IPS DF 6.9 (cell line): ENCODE measurements around the gene OR1D5.
"Not testable (repeated sequence)": the region's sequence is repeated elsewhere in the genome, so short reads cannot be mapped to it uniquely, and the experiment has no call there.

ENCODE experiments used
- DNase-seq: peaks from one replicate; pipeline ENCODE4 v3.0.0-alpha.2; 2013; ENCODE audit warnings: low read depth, low spot score
- H3K27ac ChIP-seq: one replicate; pipeline ENCODE4 v1.5.1; 2013; ENCODE audit warnings: low read length, control low read depth
- H3K27me3 ChIP-seq: 2 replicates; pipeline ENCODE4 v1.6.1; 2013; ENCODE audit warnings: mild to moderate bottlenecking, low read length; ENCODE audit not compliant: control insufficient read depth, insufficient read depth
- H3K36me3 ChIP-seq: 2 replicates; pipeline ENCODE4 v1.6.1; 2013; ENCODE audit warnings: low read length; ENCODE audit not compliant: control insufficient read depth, insufficient read depth
- H3K4me1 ChIP-seq: 2 replicates; pipeline ENCODE4 v1.6.1; 2013; ENCODE audit warnings: low read length; ENCODE audit not compliant: control insufficient read depth, insufficient read depth
- H3K4me3 ChIP-seq: 2 replicates; pipeline ENCODE4 v1.5.1; 2013; ENCODE audit warnings: mild to moderate bottlenecking, low read length
- H3K9me3 ChIP-seq: 2 replicates; pipeline ENCODE4 v1.6.1; 2013; ENCODE audit warnings: low read length, inconsistent platforms; ENCODE audit not compliant: control insufficient read depth, insufficient read depth
- WGBS: extraction: QIAGEN DNeasy Blood & Tissue Kit; methylation state at CpG from one replicate; pipeline ENCODE4 v1.1.7; 2013; ENCODE audit warnings: mixed read lengths, missing lambda C conversion rate; ENCODE audit not compliant: insufficient read length, insufficient coverage; 5-methylcytosine and 5-hydroxymethylcytosine counted together

The OR1D5 gene

DNA sequence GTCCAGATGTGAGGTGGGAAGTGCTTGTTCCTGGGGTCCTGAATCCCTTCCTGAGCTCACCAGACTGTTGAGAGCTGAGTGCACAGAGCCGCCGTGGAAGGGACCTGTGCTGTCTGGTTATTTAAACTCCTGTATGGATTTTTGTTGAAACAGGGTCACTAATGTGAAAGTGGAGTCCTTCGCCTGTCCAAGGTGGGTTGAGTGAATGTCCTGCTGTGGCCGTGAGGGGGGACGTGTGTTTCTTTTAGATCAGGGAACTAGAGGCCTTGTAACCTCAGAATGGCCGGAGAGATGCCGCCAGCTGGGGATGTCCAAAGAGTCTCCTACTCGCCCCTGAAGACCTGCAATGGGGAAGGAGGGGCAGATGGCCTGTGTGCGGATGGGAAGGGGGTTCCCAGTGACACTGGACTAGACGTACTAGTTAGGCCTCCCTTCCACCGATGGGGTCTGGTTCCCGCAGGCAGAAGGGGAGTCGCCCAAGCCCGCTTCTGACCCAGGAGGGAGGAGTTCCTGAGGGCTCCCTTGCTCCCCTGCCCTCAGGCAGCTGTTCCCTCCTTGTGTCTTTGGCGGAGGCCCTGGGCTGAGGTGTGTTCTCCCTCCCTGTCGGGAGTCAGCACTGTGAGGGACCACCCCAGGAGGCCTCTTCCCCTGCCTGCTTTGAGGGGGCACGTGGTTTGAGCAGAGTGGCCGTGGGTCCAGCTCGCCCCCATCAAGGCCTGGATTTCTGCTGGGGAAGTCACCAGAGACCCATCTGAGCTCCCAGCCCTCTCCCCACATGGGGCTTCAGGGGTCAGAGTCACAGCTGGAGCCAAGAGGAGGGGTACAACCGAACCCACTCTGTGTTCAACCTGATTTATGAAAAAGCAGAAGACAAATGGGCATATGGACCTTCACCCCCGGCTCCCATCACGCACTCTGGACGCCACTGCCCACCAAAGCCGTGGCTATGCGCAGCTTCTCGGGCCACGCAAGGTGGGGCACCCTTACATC, 30.9 kb downstream of the OR1D5 start:
- DNase-seq, result no peak
- H3K4me3 ChIP-seq, result no peak overlapping the region
- no peaks in the 10 kb centered on the region for H3K27me3 ChIP-seq
- H3K9me3 ChIP-seq, result no peaks in the 10 kb centered on the region
- H3K4me1 ChIP-seq, result no peaks in the 10 kb centered on the region
- no CpG with 5 or more reads among the region's 27 CpGs for WGBS
- H3K27ac ChIP-seq, result no peak overlapping the region
- H3K36me3 ChIP-seq, result peaks cover 23% of the 10 kb centered on the region

DNA sequence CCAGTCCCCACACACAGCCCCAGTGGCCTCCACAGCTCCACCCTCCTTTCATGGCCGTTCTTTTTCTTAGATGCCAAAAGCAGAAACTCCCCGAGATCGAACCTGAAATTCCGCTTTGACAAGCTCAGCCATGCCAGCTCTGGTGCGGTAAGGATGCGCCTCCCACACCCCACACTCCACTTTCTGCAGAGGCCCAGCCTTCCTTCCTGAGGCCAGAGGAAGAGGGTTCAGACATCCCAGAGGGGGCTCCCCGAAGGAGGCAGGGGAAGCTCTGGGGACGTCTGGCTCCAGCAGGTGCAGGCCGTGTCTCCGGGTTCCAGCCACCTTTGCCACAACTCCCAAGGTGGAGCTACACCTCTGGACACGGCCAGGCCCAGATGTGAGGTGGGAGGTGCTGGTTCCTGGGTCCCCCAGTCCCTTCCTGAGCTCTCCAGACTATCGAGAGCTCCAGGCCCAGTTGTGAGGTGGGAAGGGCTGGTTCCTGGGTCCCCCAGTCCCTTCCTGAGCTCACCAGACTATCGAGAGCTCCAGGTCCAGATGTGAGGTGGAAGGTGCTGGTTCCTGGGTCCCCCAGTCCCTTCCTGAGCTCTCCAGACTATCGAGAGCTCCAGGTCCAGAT, 32.4 kb downstream of the OR1D5 start:
- no CpG with 5 or more reads among the region's 14 CpGs for WGBS
- H3K4me3 ChIP-seq, DNase-seq, H3K9me3 ChIP-seq, H3K27ac ChIP-seq, H3K4me1 ChIP-seq, H3K27me3 ChIP-seq: not testable (repeated sequence)
- peaks cover 31% of the 10 kb centered on the region for H3K36me3 ChIP-seq

DNA sequence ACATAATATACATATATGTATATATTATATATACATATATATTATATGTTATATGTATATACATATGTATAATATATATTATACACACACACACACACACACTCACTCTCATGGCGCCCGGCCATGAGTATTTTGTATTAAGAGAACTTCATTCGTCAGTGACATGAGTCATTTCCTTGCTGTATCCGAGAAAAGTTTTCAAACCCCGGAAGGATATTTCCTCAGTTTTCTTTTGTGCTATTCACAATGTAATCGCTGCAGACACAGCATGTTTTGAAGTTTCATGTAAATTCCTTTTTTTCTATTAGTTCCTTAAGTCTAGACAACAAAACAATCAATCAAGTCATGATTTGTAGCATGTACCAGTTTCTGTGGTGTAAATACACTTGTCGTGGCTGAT, 33.3 kb downstream of the OR1D5 start:
- peaks cover 31% of the 10 kb centered on the region for H3K36me3 ChIP-seq
- H3K9me3 ChIP-seq, result no peaks in the 10 kb centered on the region
- no CpG with 5 or more reads among the region's 7 CpGs for WGBS
- no peak for DNase-seq
- H3K4me3 ChIP-seq, result no peak overlapping the region
- H3K27me3 ChIP-seq, result no peaks in the 10 kb centered on the region
- H3K27ac ChIP-seq, result no peak overlapping the region
- no peaks in the 10 kb centered on the region for H3K4me1 ChIP-seq

DNA sequence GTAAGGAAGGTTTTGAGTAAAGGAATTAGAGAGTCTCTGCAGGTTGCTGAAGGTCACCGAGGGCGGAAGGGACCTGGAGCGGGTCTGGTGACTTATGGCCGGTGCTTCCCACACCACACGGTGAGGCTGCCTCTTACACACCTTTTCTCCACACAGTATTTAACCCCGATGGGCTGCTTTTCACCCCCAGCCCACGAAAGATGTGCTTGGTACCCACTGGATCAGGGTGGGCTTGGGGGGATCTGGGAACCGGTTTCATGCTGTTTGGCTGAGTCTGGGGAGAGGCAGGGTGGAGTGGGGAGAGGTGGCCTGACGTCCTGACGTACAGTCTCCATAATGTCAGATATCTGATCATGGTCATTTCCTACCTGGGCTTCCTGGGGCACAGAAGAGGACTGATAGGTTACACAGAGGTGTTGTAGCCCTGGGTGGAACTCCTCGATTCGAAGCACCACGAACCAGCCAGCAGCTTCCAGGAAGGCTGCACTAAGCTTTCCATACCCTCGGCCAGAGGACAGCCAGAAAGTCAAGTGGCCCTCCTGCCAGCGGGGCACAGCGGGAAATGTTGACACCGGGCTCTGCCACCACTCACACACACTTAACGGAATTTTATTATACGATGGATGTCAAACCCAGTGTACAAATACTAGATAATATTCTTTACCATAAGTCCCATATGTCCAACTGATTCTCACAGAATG, 34.0 kb downstream of the OR1D5 start:
- Histone ChIP-seq H3K27ac (no peak overlapping the region), H3K4me3 (no peak overlapping the region), H3K4me1 (no peaks in the 10 kb centered on the region), H3K36me3 (peaks cover 31% of the 10 kb centered on the region), H3K9me3 (no peaks in the 10 kb centered on the region), H3K27me3 (no peaks in the 10 kb centered on the region)
- DNase-seq, result no peak
- WGBS, result no CpG with 5 or more reads among the region's 19 CpGs

DNA sequence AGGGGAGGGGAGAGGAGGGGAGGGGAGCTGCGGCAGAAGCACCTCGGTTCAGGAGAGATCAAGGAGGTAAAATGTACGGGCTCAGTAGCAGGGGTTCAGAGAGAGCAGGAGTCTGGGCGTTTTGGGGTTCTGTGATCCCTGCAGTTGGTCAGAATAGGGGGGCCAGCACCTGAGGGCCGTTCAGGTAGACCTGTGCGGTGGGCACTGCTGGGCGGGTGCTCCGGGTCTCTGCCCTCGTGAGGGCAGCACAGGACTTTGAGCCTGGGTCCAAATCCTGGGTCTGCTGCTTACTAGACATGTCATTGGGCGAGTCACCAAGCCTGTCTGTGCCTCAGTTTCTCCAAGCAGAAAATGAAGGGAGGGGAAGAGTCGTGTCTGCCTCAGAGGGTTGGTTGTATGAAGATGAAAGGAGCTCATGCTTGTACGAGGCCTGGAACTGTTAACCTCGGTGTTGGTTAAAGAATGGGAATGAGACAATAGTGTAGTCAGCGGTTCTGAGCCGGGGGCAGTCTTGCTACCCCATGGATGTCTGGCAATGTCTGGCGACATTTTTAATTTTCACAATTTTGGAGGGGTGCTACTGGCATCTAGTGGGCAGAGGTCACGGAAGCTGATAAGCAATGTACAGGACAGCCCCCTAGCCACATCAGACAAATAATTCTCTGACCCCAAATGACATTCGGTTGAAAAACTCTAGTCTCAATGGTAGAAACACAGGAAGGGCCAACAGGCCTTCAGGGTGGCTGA, 35.4 kb downstream of the OR1D5 start:
- DNase-seq, result no peak

DNA sequence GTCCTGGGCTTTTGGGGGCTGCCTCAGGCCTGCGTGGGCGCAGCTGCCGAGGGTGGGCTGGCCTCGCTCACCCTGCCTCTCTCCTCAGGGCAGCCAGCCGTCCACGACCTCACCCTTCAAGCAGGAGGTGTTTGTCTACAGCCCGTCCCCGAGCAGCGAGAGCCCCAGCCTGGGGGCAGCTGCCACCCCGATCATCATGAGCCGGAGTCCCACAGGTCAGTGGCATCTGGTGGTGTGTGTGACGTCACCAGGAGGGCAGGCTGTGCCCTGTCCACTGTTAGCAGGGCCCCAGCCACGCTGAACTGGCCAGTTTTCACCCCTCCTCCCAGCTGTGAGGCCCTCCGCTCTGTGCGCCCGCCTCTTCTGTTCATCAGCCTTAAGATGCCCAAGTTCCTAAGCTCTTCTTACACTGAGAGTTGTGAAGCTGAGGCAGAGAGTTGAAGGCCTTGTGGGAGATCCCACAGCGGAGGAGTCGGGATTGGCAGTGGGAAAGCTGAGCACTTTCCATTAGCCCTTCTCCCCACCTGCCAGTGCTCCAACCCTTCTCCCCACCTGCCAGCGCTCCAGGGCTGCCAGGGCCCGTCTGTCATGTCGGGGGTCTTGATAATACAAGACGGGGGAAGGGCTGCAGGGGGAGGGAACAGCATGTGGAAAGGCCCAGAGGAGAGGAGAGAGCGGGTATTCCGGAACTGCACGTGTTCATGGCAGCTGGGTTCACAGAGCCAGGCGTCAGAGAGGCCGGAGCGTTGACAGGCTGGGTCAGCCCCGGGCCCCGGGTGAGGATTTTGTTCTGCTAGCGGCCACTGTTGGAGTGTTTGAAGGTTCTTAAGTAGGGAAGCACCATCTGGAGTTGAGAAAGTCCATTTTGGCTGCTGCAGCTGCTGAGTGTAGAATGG, 36.3 kb downstream of the OR1D5 start:
- no peak overlapping the region for H3K4me3 ChIP-seq
- H3K4me1 ChIP-seq, result no peaks in the 10 kb centered on the region
- WGBS, result no CpG with 5 or more reads among the region's 31 CpGs
- H3K27me3 ChIP-seq, result no peaks in the 10 kb centered on the region
- peaks cover 21% of the 10 kb centered on the region for H3K36me3 ChIP-seq
- no peak for DNase-seq
- no peaks in the 10 kb centered on the region for H3K9me3 ChIP-seq
- no peak overlapping the region for H3K27ac ChIP-seq

More for the DNA sequence above, 35.4 kb downstream of the OR1D5 start:
- Histone ChIP-seq H3K36me3 (peaks cover 22% of the 10 kb centered on the region), H3K4me3 (no peak overlapping the region), H3K4me1 (no peaks in the 10 kb centered on the region), H3K27me3 (no peaks in the 10 kb centered on the region), H3K27ac (no peak overlapping the region), H3K9me3 (no peaks in the 10 kb centered on the region)
- no CpG with 5 or more reads among the region's 18 CpGs for WGBS

DNA sequence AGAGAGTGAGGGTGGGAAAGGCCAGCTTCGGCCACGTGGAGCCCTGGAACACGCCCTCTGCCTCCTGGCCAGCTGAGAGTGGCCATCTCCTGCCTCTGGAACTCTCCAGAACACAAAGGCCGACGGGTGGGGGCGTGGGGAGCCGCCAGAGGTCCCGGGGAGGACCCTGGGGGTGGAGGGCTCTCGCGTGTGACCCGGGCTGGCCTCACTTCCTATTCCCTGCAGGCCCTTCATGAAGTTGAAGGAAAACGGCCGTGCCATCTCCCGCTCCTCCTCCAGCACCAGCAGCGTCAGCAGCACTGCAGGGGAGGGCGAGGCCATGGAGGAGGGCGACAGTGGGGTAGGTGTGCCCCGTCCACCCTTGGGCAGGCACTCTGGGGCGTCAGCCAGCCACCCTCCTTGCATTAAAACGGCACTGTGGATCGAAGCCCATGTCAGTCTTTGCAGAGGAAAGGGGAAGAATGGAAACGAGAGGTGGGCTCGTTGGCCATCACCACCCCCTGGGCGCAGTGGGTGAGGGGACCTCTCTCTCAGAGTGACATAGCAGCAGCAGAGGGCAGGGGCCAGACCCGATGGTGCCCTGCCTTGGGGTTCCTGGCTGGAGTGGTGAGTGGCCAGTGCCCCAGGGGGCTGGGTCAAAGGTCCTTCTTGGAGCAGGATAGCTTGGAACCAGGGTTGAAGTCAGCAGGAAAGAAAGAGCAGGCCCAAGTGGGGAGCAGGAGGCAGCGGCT, 37.1 kb downstream of the OR1D5 start:
- no CpG with 5 or more reads among the region's 26 CpGs for WGBS
- H3K4me3 ChIP-seq, result no peak overlapping the region
- H3K36me3 ChIP-seq, result peaks cover 21% of the 10 kb centered on the region
- H3K27ac ChIP-seq, result no peak overlapping the region
- no peaks in the 10 kb centered on the region for H3K27me3 ChIP-seq
- H3K4me1 ChIP-seq, result no peaks in the 10 kb centered on the region
- DNase-seq, result no peak
- H3K9me3 ChIP-seq, result no peaks in the 10 kb centered on the region

DNA sequence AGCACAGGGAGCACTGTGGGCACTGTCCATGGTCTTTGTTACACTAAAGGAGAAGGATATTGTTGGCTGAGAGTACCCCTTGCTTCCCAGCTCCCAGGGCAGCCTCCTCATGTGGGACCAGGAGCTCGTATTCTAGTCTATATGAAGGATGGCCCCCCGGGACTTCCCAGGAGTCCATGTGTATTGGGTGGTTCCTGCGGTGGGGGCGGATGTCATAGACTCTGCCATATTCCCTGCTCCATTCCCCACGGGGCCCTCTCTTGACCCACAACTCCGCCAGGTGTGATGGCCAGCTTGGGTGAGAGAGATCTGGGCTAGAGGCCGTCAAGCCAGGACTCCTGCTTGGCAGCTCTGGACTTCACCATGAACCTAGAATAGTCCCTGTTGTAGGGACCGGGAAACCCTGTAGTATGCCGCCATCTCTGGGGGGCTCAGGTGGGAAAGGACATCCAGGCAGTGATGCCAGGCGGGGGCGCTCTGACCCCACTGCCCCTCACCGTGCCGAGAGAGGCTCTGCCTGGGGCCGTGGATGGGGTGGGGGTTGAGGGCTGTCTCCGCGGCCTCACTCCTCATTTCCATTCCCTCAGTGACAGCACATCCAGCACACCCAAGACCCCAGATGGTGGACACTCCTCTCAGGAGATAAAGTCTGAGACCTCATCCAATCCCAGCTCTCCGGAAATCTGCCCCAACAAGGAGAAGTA, 37.8 kb downstream of the OR1D5 start:
- Histone ChIP-seq H3K4me3 (no peak overlapping the region), H3K27me3 (no peaks in the 10 kb centered on the region), H3K4me1 (no peaks in the 10 kb centered on the region), H3K36me3 (peaks cover 18% of the 10 kb centered on the region), H3K9me3 (no peaks in the 10 kb centered on the region), H3K27ac (no peak overlapping the region)
- DNase-seq, result no peak
- WGBS, result no CpG with 5 or more reads among the region's 17 CpGs

DNA sequence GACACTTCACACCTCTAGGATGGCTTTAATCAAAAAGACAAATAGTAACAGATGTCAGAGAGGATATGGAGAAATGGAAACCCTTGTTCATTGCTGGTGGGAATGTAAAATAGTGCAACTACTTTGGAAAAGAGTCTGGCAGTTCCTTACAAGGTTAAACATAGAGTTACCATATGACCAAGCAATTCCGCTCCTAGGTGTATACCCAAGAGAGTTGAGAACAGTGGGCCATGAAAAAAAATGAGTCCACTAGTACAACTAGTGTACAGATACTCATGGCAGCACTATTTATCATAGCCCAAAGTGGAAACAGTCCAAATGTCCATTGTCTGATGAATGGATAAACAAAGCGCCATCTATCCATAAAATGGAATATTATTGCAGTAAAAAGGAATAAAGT, 39.1 kb downstream of the OR1D5 start:
- Histone ChIP-seq H3K4me1 (no peaks in the 10 kb centered on the region), H3K4me3 (no peak overlapping the region), H3K9me3 (no peaks in the 10 kb centered on the region), H3K27ac (no peak overlapping the region), H3K36me3 (peaks cover 25% of the 10 kb centered on the region), H3K27me3 (no peaks in the 10 kb centered on the region)
- WGBS, result no CpG with 5 or more reads among the region's 2 CpGs
- DNase-seq, result no peak
